ENCODE results near the gene YWHAQ. TPM values are rescaled to one million over a fixed set of nuclear protein-coding genes. Genes with fewer than 3 reads are reported as not detected.
"Not testable (repeated sequence)": the region's sequence is repeated elsewhere in the genome, so short reads cannot be mapped to it uniquely, and the experiment has no call there.

The YWHAQ gene
- total RNA-seq, 1 experiment from 2014 or later, result 307 TPM

DNA sequence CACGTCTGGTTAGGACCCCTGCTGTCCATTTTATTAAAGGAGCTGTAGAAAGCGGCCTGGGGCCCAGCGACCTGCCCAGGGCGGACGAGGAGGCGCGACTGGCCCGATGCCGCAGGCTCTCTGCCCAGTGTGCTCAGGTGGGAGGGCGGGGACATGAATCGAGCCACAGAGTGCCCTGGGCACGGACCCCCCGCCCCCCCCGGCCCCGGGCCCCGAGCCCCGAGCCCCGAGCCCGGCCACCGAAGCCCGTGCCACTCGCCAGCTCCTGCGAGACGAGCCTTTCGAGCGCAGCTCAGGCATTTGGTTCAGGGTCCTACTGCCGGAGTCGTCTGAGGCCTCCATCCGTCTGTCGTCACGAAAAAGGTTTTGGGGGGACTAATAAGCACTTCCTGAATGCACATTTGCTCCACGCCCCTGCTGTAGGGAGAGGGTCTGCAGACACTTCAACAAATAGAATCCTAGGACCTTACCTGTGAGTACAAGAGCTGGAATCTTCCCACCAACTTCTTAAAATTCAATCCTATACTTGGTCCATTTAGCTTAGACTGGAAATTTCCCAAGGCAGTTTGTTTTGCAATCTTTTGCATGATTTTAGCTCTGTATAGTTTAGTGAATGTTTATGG lies 74.6 kb downstream of the YWHAQ start:
- DNase-seq, result no peak
- TF ChIP-seq, protein P1, sequence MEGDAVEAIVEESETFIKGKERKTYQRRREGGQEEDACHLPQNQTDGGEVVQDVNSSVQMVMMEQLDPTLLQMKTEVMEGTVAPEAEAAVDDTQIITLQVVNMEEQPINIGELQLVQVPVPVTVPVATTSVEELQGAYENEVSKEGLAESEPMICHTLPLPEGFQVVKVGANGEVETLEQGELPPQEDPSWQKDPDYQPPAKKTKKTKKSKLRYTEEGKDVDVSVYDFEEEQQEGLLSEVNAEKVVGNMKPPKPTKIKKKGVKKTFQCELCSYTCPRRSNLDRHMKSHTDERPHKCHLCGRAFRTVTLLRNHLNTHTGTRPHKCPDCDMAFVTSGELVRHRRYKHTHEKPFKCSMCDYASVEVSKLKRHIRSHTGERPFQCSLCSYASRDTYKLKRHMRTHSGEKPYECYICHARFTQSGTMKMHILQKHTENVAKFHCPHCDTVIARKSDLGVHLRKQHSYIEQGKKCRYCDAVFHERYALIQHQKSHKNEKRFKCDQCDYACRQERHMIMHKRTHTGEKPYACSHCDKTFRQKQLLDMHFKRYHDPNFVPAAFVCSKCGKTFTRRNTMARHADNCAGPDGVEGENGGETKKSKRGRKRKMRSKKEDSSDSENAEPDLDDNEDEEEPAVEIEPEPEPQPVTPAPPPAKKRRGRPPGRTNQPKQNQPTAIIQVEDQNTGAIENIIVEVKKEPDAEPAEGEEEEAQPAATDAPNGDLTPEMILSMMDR (IDR thresholded peaks at IDR 0.05; ENCODE audit: unreplicated experiment), result no peak
- peaks cover 50% of the 10 kb centered on the region for H3K36me3 Mint-ChIP-seq (ENCODE audit: insufficient read depth, unreplicated experiment)
- CTCF ChIA-PET, result interaction anchor here (0.6 to 1.8 kb wide), 6 partner anchors 9 to 287 kb away, joined by 3 to 6 read pairs (median 4); partner anchors contain the start of gene TAF1B
- intact Hi-C loops (cut with micrococcal nuclease; ENCODE audit: unreplicated experiment), result no loop called here
- peak overlapping the region; percentile 98 for H3K4me3 Mint-ChIP-seq (ENCODE audit: low read depth, unreplicated experiment)
- no TSS peak for BruUV-seq (replicated peaks)
- H3K4me1 Mint-ChIP-seq (ENCODE audit: low read depth, unreplicated experiment), result peaks cover 30% of the 10 kb centered on the region
- no peaks in the 10 kb centered on the region for H3K9me3 Mint-ChIP-seq (ENCODE audit: low read depth, unreplicated experiment)
- no peaks in the 10 kb centered on the region for H3K27me3 Mint-ChIP-seq (ENCODE audit: unreplicated experiment)
- H3K27ac Mint-ChIP-seq (ENCODE audit: unreplicated experiment), result peak overlapping the region; percentile 95

DNA sequence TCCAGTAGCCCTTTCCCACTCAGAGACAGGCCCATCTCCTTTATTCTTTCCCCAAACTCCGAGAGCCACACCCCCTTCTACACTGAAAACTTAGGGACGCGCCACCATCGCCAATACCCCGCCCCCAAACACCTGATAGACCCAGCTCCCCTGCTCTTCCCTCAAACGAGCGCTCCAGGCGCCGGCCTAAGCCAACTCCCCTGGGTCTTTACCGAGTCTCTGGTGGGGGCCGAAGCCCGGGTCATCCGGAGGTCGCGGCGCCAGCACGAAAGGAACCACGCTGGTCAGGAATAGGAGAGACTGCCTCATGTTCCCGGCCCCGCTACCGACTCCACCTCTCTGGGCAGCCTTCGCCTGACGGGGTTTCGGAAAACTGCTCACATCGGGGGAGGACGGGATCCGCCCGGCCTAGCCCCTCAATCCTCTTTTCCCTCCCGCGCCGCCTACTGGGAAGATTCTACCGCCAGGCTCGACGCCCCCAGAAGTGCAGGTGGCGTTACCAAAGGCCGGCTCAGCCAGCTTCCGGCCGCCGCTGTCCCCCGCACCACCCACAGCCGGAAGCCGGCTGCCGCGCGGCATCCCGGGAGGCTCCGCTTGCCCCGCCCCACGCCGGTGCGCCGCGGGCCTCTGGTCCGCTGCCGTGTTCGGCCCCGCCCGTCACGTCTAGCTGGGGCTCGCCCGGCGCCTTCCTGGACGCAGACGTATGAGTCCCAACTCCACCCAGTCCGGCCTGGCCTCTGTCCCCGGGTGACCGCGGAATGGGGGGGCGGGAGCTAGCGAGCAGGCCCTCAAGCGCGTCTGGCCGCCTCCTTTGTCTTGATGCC lies 75.3 kb downstream of the YWHAQ start, which contains the start of gene ADAM17:
Gene ADAM17, minus strand, starts transcription at position 534 of the 824 bp plus-strand sequence. Its CDS starts 225 bp downstream, at position 309.
- Mint-ChIP-seq H3K27ac (ENCODE audit: unreplicated experiment) (peak within 1 kb of the TSS; percentile 95), H3K36me3 (ENCODE audit: insufficient read depth, unreplicated experiment) (peaks cover 50% of the 10 kb centered on the region), H3K27me3 (ENCODE audit: unreplicated experiment) (no peaks in the 10 kb centered on the region), H3K4me1 (ENCODE audit: low read depth, unreplicated experiment) (peaks cover 30% of the 10 kb centered on the region), H3K4me3 (ENCODE audit: low read depth, unreplicated experiment) (peak within 1 kb of the TSS; percentile 98), H3K9me3 (ENCODE audit: low read depth, unreplicated experiment) (no peaks in the 10 kb centered on the region)
- TF ChIP-seq, protein P1 (IDR thresholded peaks at IDR 0.05; ENCODE audit: unreplicated experiment), result no peak
- CTCF ChIA-PET, result interaction anchor here (1.0 to 1.8 kb wide), 7 partner anchors 10 to 288 kb away, joined by 3 to 6 read pairs (median 4); partner anchors contain the start of gene TAF1B
- intact Hi-C loops (cut with micrococcal nuclease; ENCODE audit: unreplicated experiment), result no loop called here
- BruUV-seq (replicated peaks), result no TSS peak
- DNase-seq, result peak; percentile 97

DNA sequence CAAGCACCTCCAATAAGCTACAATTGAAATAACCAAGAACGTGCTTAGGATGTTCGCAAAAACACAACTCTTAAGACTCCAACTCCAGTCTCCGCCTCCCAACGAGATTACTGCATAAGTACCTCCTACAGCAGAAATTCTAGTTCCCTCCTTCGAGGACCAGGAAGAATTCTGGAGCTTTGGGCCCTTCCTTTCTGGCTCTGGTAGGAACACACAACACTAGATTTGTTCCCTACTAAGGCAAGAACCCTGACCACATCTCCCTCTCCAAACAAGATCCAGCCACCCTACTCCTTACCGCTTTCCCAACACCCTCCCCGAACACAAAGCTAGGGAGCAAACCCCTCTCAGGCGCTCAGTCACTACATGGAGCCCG lies 75.9 kb downstream of the YWHAQ start:
- TF ChIP-seq, protein P1 (IDR thresholded peaks at IDR 0.05; ENCODE audit: unreplicated experiment), result no peak

DNA sequence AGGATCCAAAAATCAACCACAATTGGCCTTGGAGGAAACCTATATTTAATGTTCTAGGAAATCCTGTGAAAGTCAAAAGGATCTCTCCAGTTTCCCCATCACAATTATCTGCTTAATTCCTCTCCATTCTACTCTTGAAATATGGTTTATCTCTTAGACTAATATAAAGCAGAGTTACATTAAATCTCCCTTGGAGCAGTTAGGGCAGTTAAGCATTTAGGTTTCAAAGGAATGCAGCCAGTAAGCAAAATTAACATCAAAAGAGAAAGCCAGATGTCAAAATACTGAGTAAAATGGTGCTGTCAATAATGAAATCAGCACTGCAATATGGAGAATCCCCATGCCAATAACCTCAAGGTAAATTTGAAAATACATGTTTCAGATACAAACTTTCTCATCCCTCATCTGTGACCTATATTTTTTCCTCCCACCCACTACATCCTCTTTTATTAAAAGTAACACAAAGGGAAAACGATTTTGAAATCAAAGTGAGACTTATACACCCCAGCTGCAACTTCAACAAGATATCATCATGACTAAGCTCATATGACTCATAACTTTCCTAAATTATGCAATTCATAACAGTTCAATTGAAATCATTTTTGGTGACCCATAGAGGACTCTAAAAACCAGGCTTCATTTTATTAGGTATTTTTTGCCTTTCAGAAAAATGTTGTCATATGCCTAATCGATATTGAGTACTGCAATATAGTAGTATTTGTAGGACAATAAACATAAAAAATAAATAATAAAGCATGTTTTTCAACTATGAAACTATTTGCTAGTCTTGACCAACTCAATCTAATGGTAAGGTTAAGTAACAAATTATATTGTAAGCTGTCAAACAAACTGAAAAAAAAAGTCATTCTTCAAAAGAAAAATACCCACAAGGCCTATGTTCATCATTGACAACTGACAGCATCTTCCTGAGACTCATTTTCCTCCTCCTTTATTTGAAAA lies 78.3 kb downstream of the YWHAQ start:
- H3K27ac Mint-ChIP-seq (ENCODE audit: unreplicated experiment), result peak overlapping the region; percentile 86
- TF ChIP-seq, protein P1 (IDR thresholded peaks at IDR 0.05; ENCODE audit: unreplicated experiment), result no peak
- peaks cover 48% of the 10 kb centered on the region for H3K36me3 Mint-ChIP-seq (ENCODE audit: insufficient read depth, unreplicated experiment)
- peak overlapping the region; percentile 98 for H3K4me3 Mint-ChIP-seq (ENCODE audit: low read depth, unreplicated experiment)
- no peak for DNase-seq
- BruUV-seq (replicated peaks), result no TSS peak
- intact Hi-C loops (cut with micrococcal nuclease; ENCODE audit: unreplicated experiment), result no loop called here
- CTCF ChIA-PET, result no interaction called here
- no peaks in the 10 kb centered on the region for H3K9me3 Mint-ChIP-seq (ENCODE audit: low read depth, unreplicated experiment)
- peaks cover 40% of the 10 kb centered on the region for H3K4me1 Mint-ChIP-seq (ENCODE audit: low read depth, unreplicated experiment)
- H3K27me3 Mint-ChIP-seq (ENCODE audit: unreplicated experiment), result no peaks in the 10 kb centered on the region

More for the DNA sequence above, 75.9 kb downstream of the YWHAQ start:
- DNase-seq, result peak; percentile 30
- H3K27ac Mint-ChIP-seq (ENCODE audit: unreplicated experiment), result peak overlapping the region; percentile 95
- H3K9me3 Mint-ChIP-seq (ENCODE audit: low read depth, unreplicated experiment), result no peaks in the 10 kb centered on the region
- CTCF ChIA-PET, result interaction anchor here (1.3 to 1.6 kb wide), 4 partner anchors 10 to 288 kb away, joined by 3 to 6 read pairs (median 4); partner anchors contain the start of gene TAF1B
- peaks cover 30% of the 10 kb centered on the region for H3K4me1 Mint-ChIP-seq (ENCODE audit: low read depth, unreplicated experiment)
- intact Hi-C loops (cut with micrococcal nuclease; ENCODE audit: unreplicated experiment), result no loop called here
- BruUV-seq (replicated peaks), result no TSS peak
- no peaks in the 10 kb centered on the region for H3K27me3 Mint-ChIP-seq (ENCODE audit: unreplicated experiment)
- H3K4me3 Mint-ChIP-seq (ENCODE audit: low read depth, unreplicated experiment), result peak overlapping the region; percentile 98
- peaks cover 50% of the 10 kb centered on the region for H3K36me3 Mint-ChIP-seq (ENCODE audit: insufficient read depth, unreplicated experiment)

DNA sequence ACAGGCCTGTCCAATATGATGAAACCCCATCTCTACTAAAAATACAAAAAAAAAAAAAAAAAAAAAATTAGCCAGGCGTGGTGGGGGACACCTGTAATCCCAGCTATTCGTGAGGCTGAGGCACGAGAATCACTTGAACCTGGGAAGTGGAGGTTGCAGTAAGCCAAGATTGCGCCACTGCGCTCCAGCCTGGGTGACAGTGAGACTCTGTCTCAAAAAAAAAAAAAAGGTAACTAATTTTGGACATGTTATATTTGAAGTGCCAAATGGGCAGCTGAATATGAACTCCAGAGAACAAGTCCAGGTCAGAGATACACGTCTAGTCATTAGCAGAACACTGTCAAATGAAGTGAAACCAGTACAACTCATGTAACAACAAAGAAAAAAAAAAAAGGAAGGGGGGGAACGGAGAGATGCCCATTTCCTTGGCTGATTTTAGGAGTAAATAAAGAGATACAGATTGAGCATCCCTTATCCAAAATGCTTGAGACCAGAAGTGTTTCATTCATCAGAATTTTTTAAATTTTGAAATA lies 79.9 kb downstream of the YWHAQ start:
- H3K9me3 Mint-ChIP-seq (ENCODE audit: low read depth, unreplicated experiment); BruUV-seq (replicated peaks); DNase-seq; CTCF ChIA-PET; H3K27ac Mint-ChIP-seq (ENCODE audit: unreplicated experiment); H3K4me3 Mint-ChIP-seq (ENCODE audit: low read depth, unreplicated experiment); H3K27me3 Mint-ChIP-seq (ENCODE audit: unreplicated experiment); intact Hi-C loops (cut with micrococcal nuclease; ENCODE audit: unreplicated experiment): not testable (repeated sequence)
- Mint-ChIP-seq H3K36me3 (ENCODE audit: insufficient read depth, unreplicated experiment) (peaks cover 37% of the 10 kb centered on the region), H3K4me1 (ENCODE audit: low read depth, unreplicated experiment) (peaks cover 47% of the 10 kb centered on the region)
